ENCODE measurements around the gene FOXP1. TPM values are rescaled to one million over a fixed set of nuclear protein-coding genes. Genes with fewer than 3 reads are reported as not detected.

FOXP1 gene
- polyA plus RNA-seq, 1 donor (not counting 4 experiments of a cell fraction or from before 2014, with no cell fraction given): 14.6 TPM

DNA sequence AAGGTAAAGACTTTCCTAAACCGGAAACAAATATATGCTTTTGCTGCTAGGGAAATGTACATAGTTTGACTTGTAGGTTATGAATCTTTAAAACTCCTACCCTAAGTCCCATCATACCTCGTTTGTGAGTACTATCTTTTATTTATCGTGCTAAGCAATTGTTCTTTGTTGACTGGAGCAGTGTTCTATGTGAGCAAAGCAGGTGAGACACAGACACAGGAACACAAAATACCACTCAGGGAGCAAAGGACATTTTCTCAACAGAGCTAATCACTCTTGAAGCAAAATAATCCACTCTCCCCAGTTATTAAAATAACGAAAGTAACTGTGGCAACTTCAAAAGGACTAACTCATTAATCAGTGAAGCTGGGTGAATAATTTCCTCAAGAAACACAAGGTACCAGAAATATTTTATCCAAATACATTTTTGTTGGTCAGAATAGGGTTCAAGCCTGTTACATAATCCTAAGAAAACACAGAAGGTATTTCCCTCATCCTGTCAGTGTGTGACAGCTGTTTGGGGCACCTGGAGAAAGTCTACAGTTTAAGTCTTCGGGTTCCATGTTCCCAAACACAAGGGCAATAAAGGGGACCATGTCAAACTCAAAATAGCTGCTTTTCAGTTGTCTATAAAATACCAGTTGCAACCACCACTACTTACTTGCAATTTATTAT is 407.7 kb downstream of the FOXP1 start:
- Histone ChIP-seq H3K9me1 (ENCODE audit: control insufficient read depth, extremely low read depth, insufficient read depth, low read length) (no peaks in the 10 kb centered on the region), H3K27me3 (ENCODE audit: control insufficient read depth, extremely low read depth, insufficient read depth, low read length) (no peaks in the 10 kb centered on the region), H2AFZ (ENCODE audit: control insufficient read depth, low read length) (no peak overlapping the region), H3K9me3 (ENCODE audit: control insufficient read depth, low read depth, low read length) (no peaks in the 10 kb centered on the region), H3K9ac (ENCODE audit: control insufficient read depth, extremely low read depth, insufficient read depth, low read length) (no peak overlapping the region), H3K4me3 (ENCODE audit: control insufficient read depth in 2 of 3, extremely low read depth in 1 of 3, insufficient read depth in 2 of 3, low read depth in 1 of 3, low read length in 3 of 3) (no peak overlapping the region), H3K4me2 (ENCODE audit: control insufficient read depth, extremely low read depth, insufficient read depth, low read depth, low read length) (no peak overlapping the region), H3K4me1 (ENCODE audit: control insufficient read depth, extremely low read depth, insufficient read depth, low read length) (no peaks in the 10 kb centered on the region), H3K79me2 (ENCODE audit: control insufficient read depth, insufficient read depth, low read length) (no peaks in the 10 kb centered on the region), H4K20me1 (ENCODE audit: control insufficient read depth, extremely low read depth, insufficient read depth, low read length) (no peaks in the 10 kb centered on the region), H3K27ac (ENCODE audit: control insufficient read depth, insufficient read depth, low read length) (no peak overlapping the region), H3K36me3 (ENCODE audit: control insufficient read depth in 2 of 2, extremely low read depth in 1 of 2, insufficient read depth in 2 of 2, low read length in 2 of 2) (no peaks in the 10 kb centered on the region)
- dilution Hi-C loops (cut with MboI; ENCODE audit: extremely low pct_ligation_motif_present, low sequenced_read_pairs): no loop called here
- TF ChIP-seq CTCF (optimal IDR thresholded peaks at IDR 0.05 in 1 of 3, IDR thresholded peaks at IDR 0.05 in 1 of 3, conservative IDR thresholded peaks at IDR 0.05 in 1 of 3; ENCODE audit: extremely low read depth in 1 of 3, insufficient read depth in 2 of 3, low read length in 3 of 3) (no peak), EZH2 (IDR thresholded peaks at IDR 0.05; ENCODE audit: low read length) (no peak)
- no peak for FAIRE-seq
- no peak for DNase-seq (ENCODE audit: low read depth, low spot score)

- no peaks in the 10 kb centered on the region for H3K4me1 ChIP-seq (ENCODE audit: control insufficient read depth, extremely low read depth, insufficient read depth, low read length)
- no peak for TF ChIP-seq CTCF (optimal IDR thresholded peaks at IDR 0.05 in 1 of 3, IDR thresholded peaks at IDR 0.05 in 1 of 3, conservative IDR thresholded peaks at IDR 0.05 in 1 of 3; ENCODE audit: extremely low read depth in 1 of 3, insufficient read depth in 2 of 3, low read length in 3 of 3)
- TF ChIP-seq EZH2 (IDR thresholded peaks at IDR 0.05; ENCODE audit: low read length): no peak
- H3K27me3 ChIP-seq (ENCODE audit: control insufficient read depth, extremely low read depth, insufficient read depth, low read length): no peaks in the 10 kb centered on the region
- no peak overlapping the region for H3K4me2 ChIP-seq (ENCODE audit: control insufficient read depth, extremely low read depth, insufficient read depth, low read depth, low read length)
- H3K9ac ChIP-seq (ENCODE audit: control insufficient read depth, extremely low read depth, insufficient read depth, low read length): no peak overlapping the region
- no peak for DNase-seq (ENCODE audit: low read depth, low spot score)
- no peak overlapping the region for H3K27ac ChIP-seq (ENCODE audit: control insufficient read depth, insufficient read depth, low read length)
- H2AFZ ChIP-seq (ENCODE audit: control insufficient read depth, low read length): no peak overlapping the region
- no peaks in the 10 kb centered on the region for H3K79me2 ChIP-seq (ENCODE audit: control insufficient read depth, insufficient read depth, low read length)
- dilution Hi-C loops (cut with MboI; ENCODE audit: extremely low pct_ligation_motif_present, low sequenced_read_pairs): no loop called here
- no peak overlapping the region for H3K4me3 ChIP-seq (ENCODE audit: control insufficient read depth in 2 of 3, extremely low read depth in 1 of 3, insufficient read depth in 2 of 3, low read depth in 1 of 3, low read length in 3 of 3)
- no peak for FAIRE-seq
- no peaks in the 10 kb centered on the region for H3K9me3 ChIP-seq (ENCODE audit: control insufficient read depth, low read depth, low read length)
- H3K36me3 ChIP-seq (ENCODE audit: control insufficient read depth in 2 of 2, extremely low read depth in 1 of 2, insufficient read depth in 2 of 2, low read length in 2 of 2): no peaks in the 10 kb centered on the region
- H3K9me1 ChIP-seq (ENCODE audit: control insufficient read depth, extremely low read depth, insufficient read depth, low read length): no peaks in the 10 kb centered on the region
- H4K20me1 ChIP-seq (ENCODE audit: control insufficient read depth, extremely low read depth, insufficient read depth, low read length): no peaks in the 10 kb centered on the region
These were observed 410.6 kb downstream of the FOXP1 start for GRCh38 chr3:71172951-71173350.

Data from keratinocyte (primary cell).